NCI-H146 treated with DMSO at 0.1 percent for 48 hours (cell line): ENCODE data around the gene SEC14L5.

Experiments used
- DNase-seq: peaks from one replicate; lab custom pipeline; 2025; ENCODE audit not compliant: unreplicated experiment; lab: John Stamatoyannopoulos, UW

SEC14L5 gene

DNA sequence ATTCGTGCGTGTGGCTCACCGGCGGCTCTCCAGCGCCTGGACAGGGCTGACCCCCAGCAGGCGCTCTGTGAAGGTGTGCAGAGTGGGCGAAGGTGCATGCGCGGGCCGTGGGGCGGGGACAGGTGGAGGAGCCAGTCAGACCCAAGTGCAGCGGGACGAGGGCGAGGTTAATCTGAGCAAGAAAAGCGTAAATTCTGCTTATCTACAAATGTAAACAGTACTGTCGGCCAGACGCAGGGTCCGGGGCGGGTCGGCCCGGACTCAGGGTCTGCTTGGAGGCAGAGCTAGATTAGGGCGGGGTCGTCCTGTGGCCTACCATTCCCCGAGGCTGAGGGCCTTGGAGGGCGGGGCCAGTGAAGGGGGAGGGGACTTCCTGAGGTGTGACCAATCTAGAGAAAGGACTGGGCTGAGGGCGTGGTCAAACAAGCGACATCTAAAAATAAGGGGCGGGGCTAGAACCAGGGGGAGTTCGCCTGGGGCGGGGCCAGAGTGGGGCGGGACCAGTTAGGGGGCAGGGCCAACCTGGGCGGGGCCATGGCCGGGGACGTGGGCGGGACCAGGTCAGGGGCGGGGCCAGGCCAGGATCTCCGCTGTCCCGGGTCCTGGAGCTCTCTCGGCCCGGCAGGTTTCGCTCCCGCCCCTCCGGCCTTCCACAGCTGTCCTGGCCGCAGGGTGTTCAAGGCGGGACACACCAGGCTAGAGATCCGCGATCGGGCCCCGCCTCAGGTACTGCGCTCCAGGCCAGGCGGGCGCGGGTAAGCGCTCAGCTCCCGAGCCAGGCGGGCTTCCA lies at the start of gene SEC14L5:
Gene SEC14L5, plus strand, starts transcription at position 611 of the 790 bp plus-strand sequence. CDS start 994 bp downstream, outside the sequence.
- DNase-seq, result peak; percentile 99

DNA sequence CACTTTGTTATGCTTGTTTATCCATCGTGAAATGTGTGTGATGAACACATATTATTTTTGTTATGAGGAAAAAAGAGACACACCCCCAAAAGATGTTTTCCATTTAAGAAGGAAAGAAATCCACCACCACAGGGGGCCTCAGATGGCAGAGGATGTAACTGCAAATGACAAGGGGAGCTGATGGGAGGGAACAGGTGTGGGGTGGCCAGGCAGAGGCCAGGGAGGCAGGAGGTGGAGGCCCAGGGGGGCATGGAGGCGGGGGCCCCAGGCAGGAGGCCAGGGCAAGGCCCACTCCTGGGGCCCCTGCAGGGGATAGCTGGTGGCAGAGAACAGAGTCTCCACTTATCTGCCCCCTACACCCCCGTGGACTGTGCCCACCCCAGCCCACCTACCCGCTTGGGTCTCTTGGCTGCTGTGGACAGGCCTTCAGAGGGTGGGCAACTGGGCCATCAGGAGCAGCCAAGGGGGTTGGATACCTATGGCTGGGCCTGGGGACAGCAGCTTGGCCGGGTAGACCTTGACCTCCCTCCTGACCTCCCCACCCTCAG lies 49.2 kb upstream of the SEC14L5 start:
- DNase-seq, result no peak

DNA sequence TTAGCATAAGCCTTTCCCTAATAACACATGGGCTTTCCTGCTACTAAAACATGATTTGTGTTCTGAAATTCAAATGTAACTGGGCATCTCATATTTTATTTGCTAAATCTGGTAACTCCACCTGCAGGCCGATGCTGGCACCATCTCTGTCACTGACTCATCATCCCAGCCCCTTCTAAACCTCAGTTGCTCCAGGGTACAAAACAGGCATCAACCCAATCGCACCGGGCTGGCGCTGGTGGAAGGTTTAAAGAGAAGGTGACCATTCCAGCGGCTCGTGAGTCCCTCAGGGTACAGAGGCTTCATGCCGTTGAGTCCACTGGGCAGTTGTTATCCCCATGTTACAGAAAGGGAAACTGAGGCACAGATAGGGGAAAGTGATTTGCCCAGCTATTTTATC lies 48.3 kb upstream of the SEC14L5 start:
- no peak for DNase-seq

DNA sequence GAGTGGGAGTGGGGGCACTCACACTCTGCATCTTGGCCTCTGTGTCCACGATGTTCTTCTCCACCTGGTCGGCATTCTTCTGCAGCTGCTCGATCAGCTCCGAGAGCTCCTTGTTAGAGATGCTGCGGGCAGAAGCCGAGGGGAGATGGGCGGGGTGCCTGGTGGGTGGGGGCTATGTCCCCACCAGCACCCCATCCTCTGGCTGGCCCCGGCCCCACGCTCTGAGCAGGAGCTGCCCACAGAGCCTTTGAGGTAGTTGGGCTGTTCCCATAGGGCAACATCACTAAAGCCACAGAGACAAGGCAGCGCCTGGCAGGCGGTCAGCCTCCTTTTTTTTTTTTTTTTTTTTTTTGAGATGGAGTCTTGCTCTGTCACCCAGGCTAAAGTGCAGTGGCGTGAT lies 47.3 kb upstream of the SEC14L5 start:
- no peak for DNase-seq

DNA sequence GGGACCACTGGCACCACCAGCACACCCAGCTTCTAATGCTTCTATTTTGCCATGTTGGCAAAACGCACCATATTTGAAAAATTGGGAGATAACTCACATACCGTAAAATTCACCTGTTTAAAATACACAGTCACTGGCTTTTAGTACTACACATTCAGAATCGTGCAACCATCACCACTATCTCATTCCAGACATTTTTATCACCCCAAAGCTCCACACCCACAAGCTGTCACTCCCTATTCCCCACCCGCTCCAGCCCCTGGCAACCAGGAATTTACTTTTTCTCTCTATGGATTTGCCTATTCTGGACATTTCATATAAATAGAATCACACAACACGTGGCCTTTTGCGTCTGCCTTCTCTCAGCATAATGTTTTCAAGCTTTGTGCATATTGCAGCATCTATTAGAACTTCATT lies 46.2 kb upstream of the SEC14L5 start:
- no peak for DNase-seq

DNA sequence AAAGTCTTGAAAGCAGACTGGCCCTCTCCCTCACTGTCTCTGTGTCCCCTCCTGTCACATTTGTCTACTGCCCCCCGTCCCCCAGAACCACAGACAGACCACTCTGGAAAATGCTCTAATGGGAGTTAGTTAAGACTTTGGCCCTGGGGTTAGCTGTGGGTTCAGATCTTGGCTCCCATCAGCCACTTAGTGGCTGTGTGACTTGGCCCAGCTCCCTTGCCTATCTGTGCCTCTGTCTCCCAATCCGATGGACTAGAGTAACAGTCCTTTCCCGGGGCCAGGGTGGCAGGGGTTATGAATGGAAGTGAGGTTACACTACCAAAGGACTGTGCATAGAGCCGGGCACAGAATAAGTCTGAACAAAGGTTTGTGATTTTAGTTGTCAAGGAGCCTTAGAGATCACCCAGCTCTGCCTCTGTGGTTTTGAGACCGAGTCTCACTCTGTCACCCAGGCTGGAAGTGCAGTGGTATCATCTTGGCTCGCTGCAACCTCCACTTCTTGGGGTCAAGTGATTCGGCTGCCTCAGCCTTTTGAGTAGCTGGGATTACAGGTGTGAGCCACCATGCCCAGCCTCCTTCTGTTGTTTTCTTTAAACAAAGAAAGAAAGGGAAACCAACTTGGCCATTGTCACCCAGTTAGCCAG lies 44.9 kb upstream of the SEC14L5 start:
- no peak for DNase-seq

DNA sequence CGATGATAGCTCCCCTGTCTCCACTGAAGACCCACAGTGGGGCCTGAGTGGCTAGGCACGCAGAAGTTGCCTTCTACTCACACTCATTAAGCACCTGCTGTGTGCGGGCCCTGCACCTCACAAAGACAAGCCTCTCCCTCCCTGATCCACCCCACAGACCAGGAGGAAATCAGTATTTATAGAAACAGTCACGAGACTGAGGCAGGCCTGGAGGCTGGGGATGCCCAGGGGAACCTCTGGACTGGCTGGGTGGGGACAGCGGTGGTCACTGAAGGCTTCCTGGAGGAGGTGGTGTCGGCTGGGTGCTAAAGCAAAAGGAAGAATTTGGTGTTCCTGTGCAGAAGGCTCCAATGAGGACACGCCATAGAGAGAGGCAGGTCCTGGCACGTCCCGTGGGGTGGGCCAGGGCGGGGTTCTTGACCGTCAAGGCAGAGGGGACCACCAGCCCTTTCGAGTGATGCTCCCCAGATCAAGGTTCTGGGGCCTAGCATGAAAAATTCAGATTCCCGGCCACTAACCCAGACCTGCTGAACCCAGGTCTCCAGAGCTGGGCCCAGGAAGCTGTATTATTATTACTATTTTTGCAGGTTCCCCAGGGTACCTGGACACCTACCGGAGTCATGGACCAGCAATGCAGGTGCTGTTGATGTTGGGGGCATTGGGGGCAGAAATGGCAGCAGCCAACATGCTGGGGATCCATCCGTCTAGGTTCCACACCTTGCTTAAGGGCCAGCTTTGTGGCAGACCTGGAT lies 44.2 kb upstream of the SEC14L5 start:
- no peak for DNase-seq

DNA sequence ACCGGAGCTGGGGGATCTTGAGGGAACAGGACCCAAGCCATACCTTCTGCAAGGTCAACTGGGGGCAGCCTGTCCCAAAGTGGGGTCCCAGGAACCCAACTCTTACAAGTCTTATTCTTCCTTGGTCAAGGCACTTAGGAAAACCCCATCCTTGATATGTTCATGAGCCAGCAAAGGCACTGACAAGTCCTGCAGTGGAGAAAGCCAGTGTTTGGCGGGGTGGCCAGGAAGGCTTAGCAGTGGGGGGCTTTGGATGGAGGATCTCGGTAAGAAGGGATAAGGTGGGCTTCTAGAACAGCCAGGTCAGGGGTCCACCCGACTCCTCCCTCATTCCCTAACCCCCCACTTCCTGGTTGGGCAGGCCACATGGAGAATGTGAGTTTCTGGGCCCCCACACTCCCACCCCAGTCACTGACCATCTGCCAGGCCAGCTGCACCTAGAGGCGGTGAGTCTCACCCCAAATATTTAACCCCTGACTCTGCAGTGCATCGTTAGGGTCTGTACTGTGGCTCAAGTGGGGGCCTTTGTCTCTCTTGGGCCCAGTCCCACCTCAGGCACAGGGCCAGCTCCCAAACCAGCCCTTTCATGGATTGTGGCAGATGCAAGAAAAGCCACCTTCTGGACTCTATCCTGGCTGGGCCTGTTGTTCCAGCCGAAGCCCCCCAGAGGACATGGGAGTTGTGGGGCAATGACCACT lies 43.5 kb upstream of the SEC14L5 start:
- DNase-seq, result no peak

DNA sequence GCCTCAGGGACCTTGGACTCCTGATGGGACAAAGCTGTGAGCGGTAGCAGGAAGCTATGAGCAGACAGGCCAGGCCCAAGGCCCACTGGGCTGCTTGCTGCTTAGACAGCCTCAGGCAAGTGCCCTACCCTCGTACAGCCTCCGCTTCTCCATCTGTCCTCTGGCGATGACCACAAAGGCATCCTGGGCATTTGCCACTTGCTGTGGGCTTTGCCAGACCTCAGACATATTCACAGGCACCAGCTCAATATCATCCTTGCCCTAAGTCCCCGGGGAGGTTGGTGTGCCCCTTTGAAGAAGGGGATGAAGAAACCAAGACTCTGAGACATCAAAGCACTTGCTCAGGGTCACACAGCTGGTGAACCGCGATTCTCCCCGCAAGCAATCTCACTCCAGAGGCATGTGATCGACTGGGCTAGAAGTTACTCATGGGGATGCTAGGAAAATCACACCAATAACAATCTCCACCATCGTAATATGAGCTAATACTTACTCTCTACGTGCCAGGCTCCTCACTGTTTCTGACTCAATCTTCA lies 42.8 kb upstream of the SEC14L5 start:
- no peak for DNase-seq

DNA sequence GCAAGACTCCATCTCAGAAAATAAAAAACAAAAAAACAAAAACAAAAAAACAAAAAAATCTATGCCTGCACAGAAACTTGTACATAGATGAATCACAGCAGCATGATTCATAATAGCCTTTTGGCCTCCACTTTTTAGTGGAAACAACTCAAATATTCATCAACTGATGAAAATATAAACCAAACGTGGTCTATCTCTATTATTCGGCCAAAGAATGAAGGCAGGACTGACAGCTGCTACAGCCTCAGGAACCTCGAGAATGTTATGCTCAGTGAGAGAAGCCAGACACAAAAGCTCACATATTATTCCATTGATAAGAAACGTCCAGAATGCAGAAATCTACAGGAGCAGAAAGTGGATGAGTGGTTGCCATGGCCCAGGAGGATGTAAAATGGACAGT lies 41.0 kb upstream of the SEC14L5 start:
- no peak for DNase-seq

DNA sequence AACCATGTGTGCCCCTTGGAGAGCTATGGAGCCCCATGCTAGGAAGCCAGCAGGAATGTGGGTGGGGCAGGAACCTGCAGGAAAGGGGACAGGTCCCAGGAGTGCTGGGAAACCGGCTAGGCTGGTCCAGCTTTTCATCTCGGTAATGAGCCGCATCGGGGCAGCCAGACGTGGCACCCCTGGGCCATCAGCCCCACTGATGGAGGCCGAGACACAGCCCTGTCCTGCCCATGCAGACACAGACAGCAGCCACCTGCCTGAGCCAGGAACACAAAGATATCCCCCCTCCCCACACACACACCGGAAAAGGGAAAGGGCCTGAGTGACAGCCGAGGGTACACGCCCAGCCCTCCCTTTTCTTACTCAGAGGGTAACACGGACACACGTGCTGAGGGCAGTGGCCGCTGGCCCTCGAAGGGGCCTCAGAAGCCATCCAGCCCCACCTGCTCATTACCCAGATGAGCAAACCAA lies 39.3 kb upstream of the SEC14L5 start:
- no peak for DNase-seq

DNA sequence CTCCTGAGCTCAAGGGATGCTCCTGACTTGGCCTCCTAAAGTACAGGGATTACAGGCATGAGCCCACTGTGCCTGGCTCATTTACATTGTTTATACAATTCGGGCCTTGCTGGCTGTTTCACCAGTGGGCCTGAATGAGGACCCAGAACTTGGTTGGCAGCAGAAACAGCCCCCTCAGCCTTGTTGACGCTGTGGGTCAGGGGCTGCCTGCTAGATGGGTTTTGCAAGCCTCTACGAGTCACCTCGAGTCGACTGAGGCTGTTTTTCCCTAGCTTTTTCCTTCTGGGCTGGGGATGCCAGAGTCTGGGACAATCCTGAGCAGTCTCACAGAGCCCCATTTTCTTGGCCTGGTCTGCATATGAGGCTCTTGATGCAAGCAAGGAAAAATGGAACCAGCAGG lies 37.3 kb upstream of the SEC14L5 start:
- DNase-seq, result no peak

DNA sequence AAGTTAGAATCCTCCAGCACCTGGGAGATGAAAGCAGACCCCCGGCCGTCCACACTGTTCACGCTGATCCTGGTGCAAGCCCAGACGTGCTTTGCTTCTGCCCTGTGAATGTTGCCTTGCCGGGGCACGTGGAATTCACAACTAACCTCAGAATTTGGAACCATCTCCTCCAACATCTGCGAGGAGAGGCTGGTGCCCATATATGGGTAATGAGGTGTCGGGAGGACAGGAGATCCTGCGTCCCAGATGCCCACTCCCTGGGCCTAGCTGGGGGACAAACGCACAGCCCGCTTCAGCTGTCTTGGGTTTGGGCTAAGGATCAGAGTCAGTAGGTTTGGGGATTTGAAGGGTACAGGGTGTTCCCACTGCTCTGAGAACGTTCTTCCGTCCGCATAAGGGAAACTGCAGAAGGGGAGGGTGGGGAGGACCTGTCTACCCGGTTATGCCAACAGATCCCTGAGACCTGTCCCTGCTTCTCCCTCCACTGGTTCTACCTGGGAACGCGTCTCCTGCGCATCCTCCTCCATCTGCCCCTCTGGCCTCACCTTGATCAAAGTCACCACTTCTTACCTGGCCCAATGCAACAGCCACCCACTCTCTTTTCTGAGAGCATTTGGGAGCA lies 35.3 kb upstream of the SEC14L5 start:
- no peak for DNase-seq

DNA sequence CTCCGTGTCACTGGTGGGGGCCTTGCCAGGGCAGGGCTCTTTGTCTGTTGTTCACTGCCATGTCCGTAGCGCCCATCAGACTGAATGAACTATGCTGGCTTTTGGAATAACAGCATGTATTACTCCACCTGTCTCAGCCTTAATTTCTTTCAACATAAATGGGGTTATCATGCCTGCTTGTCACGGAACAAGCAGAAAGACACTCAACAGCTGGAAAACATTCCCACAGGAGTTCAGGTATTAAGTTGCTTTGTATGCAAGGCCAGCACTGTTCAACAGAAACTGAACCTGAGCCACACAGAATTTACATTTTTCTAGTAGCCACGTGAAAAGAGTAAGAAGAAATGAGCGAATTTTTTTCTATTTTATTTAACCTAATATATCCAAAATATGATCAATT lies 34.3 kb upstream of the SEC14L5 start:
- no peak for DNase-seq

DNA sequence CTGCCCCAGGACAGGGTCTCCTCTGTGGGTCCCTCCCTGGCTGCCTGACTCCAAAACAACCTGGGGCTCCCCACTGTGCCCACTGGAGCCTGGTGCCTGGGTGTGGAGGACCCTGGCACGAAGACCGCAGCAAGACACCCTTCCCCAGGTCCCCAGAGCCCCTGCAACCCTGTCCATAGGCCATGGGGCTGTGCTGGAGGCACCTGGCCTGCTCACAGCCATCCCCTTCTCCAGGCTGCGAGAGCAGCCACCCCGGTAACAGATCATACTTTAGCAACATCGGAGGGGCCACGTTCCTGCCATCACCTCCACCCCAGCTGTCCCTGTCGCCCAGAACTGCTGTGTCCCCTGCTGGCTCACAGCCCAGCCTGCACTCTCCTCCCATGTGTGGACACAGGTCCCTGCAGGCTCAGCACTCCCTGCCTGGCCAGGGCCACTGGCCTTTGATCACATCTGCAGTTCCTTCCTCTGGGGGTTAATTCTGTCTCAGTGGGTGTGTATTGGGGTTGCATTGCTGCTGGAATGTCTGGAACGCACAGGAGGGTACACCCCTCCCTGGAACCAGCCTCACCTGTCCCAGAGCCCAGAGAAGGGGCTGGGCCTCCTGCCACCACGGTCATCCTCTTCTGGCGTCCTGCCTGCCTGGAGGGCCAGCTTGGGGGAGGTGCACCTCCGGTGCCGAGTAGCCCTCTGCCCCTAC lies 33.4 kb upstream of the SEC14L5 start:
- no peak for DNase-seq

DNA sequence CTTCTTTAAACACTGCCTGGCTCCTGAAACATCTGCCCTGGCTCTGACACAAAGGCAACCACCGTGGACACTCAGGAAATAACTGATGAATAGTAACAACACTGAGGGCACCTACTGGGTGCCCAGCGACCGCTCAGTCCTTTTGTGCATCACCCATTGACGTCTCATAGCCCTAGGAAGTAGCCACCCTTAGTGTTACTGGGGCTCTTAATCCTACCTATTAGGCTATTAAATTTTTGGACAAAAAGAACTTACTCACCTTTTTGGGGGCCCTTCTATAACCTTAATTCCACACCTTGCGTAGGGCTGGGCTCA lies 32.9 kb upstream of the SEC14L5 start:
- no peak for DNase-seq

DNA sequence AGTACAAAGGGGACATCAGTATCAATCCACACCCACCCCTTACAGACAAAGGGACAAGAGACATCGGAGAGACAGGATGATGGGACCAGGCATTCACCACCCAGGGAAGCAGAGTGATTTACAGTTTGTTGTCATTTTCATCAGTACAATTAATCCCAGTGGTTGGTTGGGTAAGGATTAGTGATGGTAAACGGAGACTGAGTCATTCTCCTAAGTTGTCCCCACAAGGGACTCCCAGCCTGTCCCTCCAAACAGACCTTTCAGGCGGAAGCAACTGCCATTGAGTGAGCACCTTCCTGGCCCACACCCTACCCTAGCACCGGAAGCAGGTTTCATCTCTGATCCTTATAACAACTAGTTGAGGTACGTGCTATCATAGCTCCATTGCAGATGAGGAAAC lies 32.3 kb upstream of the SEC14L5 start:
- no peak for DNase-seq

DNA sequence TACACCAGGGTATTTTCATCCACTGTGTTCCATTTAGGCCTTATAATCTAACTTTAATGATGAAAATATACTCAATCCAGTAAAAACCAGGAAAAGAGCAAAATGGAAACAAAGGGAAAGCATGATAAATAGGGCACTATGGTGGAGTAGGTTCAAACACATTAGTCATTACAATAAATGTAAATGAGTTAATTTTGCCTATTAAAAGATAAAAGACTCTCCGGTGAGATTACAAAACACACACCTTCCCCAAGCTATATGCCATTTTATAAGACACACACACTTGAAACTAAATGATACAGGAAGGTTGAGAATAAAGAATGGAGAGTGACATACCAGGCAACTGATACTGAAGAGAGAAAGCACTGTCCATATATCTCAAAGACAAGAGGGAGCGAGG lies 31.2 kb upstream of the SEC14L5 start:
- no peak for DNase-seq

DNA sequence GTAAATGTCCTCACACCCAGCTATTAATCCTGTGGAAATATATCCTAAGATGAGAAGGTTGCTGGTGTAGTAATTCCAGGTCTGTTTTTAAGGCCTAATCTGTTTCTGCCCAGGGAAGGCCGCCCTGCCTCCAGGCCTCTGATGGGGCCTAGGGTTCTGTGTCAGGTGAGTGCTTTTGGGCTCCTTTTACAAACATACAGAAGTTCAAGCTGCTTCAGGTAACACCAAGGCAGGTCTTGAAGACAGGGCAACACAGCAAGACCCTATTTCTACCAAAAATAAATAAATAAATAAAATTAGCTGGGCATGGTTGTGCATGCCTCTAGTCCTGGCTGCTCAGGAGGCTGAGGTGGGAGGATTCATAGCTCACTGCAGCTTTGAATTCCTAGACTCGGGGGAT lies 30.5 kb upstream of the SEC14L5 start:
- DNase-seq, result no peak

DNA sequence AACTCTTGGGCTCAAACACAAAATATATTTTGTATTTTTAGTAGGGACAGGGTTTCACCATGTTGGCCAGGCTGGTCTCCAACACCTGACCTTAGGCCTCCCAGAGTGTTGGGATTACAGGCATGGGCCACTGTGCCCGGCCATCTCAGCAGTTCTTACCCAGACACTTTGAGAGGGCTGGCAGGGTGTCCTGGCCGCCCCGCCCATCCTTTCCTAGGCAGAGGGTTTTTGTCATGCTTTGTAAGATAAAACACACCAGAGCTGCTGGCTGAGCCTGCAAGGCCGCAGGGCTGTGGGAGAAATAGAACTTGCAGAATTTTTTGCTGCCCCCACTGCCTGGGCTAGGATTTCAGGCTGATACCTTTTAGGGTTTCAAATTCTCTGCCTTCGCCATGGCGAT lies 29.9 kb upstream of the SEC14L5 start:
- no peak for DNase-seq
